HG03175 (cell line): ENCODE results near the gene LSM10.

ENCODE experiments used
- ATAC-seq: cut with Tn5 transposase; IDR thresholded peaks from one replicate; pipeline ENCODE4 v1.9.1; 2021; ENCODE audit warnings: mild to moderate bottlenecking, moderate library complexity; ENCODE audit not compliant: unreplicated experiment

Gene LSM10

DNA sequence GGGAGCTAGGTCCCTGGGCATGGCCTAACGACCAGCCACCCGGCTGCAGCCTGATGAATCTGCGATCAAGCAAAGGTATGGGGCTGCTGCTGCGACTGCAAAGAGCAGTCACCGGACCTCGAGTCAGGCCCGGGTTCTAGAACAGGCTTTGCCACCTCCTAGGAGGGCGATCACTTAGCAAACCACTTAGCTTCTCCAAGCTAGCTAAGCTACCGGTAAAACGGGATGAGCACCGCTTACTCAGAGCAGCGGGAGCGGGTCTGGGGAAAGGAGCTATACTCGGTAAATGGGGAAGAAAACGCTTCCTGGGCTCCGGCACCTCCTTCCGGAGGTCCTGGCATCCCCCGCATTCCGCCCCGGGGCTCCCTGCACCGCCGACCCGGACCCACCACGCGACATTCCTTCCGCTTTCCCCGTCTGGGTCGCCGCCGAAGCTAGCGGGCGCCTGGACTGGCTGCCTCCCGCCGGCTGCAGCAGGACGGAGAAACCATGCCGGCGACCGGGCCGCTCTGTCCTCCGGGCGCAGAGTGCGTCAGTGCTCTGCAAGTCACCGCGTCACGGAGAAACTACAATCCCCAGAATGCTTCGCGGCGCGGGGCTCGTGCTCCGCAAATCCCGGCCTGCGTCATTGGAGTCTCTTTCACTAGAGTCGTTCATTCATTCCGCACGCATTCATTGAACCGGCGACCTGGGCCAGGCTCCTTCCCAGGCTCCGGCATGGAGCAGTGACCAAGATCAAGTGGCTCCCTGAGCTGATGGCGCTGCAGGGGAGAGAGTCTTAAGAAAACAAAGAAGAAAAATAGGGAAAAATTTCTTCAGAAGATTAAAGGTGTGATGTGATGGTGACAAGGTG is at the start of gene LSM10:
Gene LSM10 (minus strand): TSS at position 531 of the 853 bp plus-strand sequence. CDS start 3,779 bp downstream, outside the sequence.
- ATAC-seq, result peak; percentile 90

GRCh38 chr1:36447450-36447849 is 49.7 kb upstream of the LSM10 start:
- ATAC-seq, result no peak

- no peak for ATAC-seq
Observed at GRCh38 chr1:36446746-36447145, 49.0 kb upstream of the LSM10 start.

- no peak for ATAC-seq
Observed at GRCh38 chr1:36446271-36446670, 48.6 kb upstream of the LSM10 start.

GRCh38 chr1:36443297-36443696 is 45.6 kb upstream of the LSM10 start:
- ATAC-seq, result no peak

DNA sequence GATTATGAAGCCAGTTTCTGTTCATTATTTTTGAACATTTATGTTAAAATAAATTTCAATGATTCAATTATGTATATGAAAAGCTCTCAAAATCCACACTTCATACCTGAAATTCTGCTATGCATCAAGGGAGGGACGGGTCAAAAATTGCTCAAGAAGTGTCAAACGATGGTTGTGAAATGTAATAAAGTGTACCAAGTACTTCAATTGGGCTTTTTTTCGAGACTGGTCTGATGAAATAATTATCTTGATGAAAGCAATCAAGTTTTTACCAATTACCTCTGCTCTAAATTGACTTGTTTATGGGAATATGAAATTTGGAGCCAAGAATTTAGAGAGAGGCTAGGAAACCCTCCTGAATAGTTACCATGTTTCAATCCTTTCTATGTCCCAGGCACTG is 44.6 kb upstream of the LSM10 start:
- no peak for ATAC-seq

DNA sequence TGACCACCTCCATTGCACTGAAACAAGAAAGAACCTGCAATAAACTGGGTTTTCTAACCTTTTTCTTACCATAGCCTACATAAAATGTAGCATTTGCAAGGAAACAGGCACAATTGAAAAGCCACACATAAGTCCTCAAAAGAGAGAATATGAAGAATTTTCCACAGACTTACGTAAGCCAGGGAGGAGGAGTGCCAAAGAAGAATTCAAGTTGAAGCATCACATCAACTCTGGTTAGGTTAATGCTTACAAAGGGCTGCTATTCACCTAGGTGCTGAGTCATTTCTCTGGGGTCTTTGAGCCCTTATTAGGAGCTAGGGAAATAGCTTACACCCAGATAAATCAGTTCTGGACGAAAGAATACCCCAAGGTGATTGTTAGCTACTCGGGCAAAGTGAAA is 42.9 kb upstream of the LSM10 start:
- ATAC-seq, result no peak

- ATAC-seq, result no peak
Observed at GRCh38 chr1:36440044-36440443, 42.3 kb upstream of the LSM10 start.

GRCh38 chr1:36438715-36439114 is 41.0 kb upstream of the LSM10 start:
- no peak for ATAC-seq

- ATAC-seq, result no peak
Observed at GRCh38 chr1:36436821-36437220, 39.1 kb upstream of the LSM10 start.

DNA sequence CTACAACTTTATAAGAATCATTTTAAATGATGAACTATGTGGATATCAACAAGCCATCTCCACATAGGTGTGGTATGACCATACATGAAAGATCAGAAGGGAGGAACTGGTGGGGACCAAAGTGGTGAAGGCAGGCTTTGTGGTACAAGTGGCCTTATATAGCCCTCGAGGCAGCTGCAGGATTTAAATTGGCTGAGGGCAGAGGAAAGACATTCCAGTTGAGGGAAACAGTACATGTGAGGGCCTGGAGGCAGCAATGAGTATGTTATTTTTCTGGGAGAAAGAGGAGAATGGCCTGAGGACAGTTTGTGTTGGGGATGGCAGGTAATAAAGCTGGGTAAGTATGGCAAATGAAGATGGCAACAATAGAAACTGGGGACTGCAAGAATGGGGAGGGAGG is 35.4 kb upstream of the LSM10 start:
- no peak for ATAC-seq

DNA sequence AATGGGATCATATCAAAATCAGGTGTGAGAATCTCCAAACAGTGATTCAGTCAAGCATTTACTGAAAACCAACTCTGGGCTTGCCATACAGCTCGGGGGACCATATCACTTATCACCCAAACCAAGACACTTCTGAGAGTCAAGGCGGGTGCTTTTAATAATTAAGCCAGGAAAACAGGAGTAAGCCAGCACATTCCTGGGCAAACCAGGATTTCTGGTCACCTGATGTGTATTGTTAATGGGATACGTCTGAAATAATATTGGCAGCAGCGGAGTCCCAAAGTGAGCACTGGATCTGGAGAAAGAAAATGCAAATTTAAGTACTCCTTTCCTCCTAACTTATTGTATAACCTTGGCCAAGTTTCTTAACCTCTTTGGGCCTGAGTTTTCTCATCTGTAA is 34.9 kb upstream of the LSM10 start:
- ATAC-seq, result no peak

- ATAC-seq, result no peak
Observed at GRCh38 chr1:36425791-36426190, 28.1 kb upstream of the LSM10 start.

DNA sequence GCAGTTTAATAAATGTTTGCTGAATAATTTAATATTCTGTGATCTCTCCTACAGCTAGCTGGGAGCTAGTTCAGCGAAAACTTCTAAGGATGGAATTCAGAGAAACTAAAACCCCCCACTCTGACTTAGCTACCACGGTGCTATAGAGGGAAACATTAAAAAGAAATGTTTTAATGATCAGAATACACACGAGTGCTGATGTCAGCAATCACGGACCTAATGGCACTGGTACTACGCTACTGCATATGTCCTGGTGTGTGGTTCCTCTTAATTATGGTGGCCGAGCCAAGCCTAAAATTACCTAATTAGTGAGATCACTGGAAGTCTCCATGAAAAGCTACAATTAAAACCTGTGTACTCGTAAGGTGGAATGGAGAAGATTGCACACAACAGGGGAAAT is 23.9 kb upstream of the LSM10 start:
- ATAC-seq, result no peak

DNA sequence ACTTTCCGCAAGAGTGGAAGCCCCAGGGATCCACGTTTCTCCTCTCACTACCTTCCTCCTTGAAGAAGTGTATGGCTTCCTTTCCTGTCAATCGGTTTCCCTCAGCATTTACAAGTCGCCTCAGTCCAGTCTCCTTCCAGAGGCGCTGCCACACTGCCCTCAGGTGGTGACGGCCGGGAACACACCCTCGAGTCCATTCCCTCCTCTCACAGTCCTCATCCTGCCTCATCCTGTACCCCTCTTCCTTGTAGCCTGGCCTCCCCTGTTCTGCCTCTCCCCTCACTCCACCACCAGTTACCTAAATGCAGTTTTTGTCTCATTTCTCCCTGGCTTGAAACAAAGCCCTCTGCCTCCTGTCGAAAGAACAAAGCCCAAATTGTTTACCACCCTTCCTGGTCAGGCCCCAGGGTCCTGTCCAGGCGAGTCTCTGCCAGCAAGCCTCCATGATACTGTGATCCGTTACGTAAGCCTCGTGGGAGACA is 23.2 kb upstream of the LSM10 start:
- ATAC-seq, result peak; percentile 74

DNA sequence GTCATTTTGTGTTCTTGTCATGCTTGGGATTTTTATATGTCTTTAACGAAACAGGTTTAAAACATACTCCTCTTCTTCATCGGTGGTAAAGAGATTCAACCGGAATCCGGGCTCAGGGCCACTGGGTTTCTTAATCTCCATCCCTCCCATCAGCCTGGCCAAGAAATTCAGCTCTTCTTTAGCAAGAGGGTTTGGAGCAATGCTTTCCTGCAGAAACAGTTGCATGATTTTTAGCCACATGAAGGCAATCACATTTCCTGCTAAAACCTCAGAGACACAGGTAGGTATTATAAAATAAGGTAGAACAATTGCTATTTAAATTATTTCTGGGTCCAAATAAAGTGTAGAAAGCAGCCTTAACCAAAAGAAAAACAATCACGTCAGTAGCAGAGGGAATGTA is 22.7 kb upstream of the LSM10 start:
- ATAC-seq, result no peak

- no peak for ATAC-seq
Observed at GRCh38 chr1:36419569-36419968, 21.9 kb upstream of the LSM10 start.

- no peak for ATAC-seq
Observed at GRCh38 chr1:36419140-36419539, 21.4 kb upstream of the LSM10 start.

DNA sequence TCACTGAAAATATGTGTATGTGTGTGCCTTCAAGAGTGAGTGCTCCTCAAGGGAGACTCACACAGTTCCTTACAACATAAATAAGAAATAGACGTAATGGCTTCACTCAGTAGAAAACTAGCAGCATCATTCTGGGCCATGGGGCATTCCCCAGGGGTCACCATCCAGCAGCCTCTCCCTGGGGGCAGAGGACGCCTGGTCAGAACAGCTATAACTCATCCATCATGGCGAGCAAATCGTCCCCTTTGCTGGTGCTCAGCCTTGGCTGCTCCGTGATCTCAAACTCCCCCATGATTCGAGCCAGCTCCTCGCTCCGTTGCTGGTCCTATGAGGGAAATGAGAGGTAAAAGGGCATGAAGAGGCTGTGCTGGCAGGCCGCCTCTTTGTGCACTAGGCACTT is 20.2 kb upstream of the LSM10 start:
- ATAC-seq, result no peak

- no peak for ATAC-seq
Observed at GRCh38 chr1:36415661-36416326, 18.1 kb upstream of the LSM10 start.

DNA sequence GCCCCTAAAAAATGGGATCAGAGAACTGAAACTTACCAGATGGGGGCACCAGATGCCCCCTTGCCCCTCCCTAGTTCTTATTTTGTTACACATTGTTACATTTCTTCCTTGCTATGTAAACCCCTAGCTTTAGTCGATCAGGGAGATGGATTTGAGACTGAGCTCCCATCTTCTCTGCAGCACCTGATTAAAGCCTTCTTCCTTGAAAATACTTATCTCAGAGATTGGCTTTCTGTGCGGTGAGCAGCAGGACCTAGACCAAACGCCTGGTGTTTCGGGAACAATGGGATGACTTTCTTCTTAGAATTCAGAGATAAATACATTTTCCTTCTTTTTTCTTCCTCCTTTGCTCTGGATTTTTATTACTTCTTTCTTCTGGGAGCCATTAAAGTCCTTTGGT is 16.7 kb upstream of the LSM10 start:
- ATAC-seq, result no peak
